ENCODE results near the gene SAP30BP. TPM values are rescaled to one million over a fixed set of nuclear protein-coding genes. Genes with fewer than 3 reads are reported as not detected.
A peak's percentile ranks its signal among the peaks of the same experiment; 100 is the strongest.

The SAP30BP gene
- total and polyA plus RNA-seq, 2 of the 13 experiments (the other 11 are each of a cell fraction or from before 2014, with no cell fraction given): 67.7 to 99.4 TPM

GRCh38 chr17:75720656-75721462 is 53.7 kb downstream of the SAP30BP start, which contains the start of gene ITGB4 (continued):
- TF ChIP-seq USF2 (IDR thresholded peaks at IDR 0.05; ENCODE audit: low read depth, low read length) (no peak), USF2 (CRISPR knock-in tag; IDR thresholded peaks at IDR 0.05; ENCODE audit: borderline replicate concordance) (no peak), HBP1 (CRISPR knock-in tag; IDR thresholded peaks at IDR 0.05; ENCODE audit: low read depth) (no peak), ZNF780A (CRISPR knock-in tag; IDR thresholded peaks at IDR 0.05) (no peak), TFDP1 (CRISPR knock-in tag; IDR thresholded peaks at IDR 0.05; ENCODE audit: borderline replicate concordance) (peak; percentile 42; the same call in 1 of the 2 replicates), HNF4A (CRISPR knock-in tag; IDR thresholded peaks at IDR 0.05) (no peak), ISX (CRISPR knock-in tag; conservative IDR thresholded peaks at IDR 0.05) (no peak), ZNF567 (CRISPR knock-in tag; IDR thresholded peaks at IDR 0.05; ENCODE audit: borderline replicate concordance) (no peak), DZIP1 (CRISPR knock-in tag; IDR thresholded peaks at IDR 0.05) (no peak), ZSCAN25 (CRISPR knock-in tag; IDR thresholded peaks at IDR 0.05) (no peak; the same call in 1 of the 2 replicates), KDM6A (CRISPR knock-in tag; IDR thresholded peaks at IDR 0.05; ENCODE audit: low read depth) (no peak), CC2D1A (CRISPR knock-in tag; IDR thresholded peaks at IDR 0.05) (no peak), RFX1 (IDR thresholded peaks at IDR 0.05) (no peak), POLR2A (IDR thresholded peaks at IDR 0.05; ENCODE audit: insufficient read depth in 1 of 2, low read depth in 2 of 2, low read length in 2 of 2) (no peak), NPAS2 (CRISPR knock-in tag; IDR thresholded peaks at IDR 0.05; ENCODE audit: borderline replicate concordance) (no peak), ZBTB49 (CRISPR knock-in tag; IDR thresholded peaks at IDR 0.05; ENCODE audit: borderline replicate concordance) (no peak), TP53 (CRISPR knock-in tag; conservative IDR thresholded peaks at IDR 0.05) (no peak), ZBTB39 (CRISPR knock-in tag; IDR thresholded peaks at IDR 0.05) (no peak)
